Prostate gland (tissue), 2 donors: ENCODE measurements around the gene ARMC3.

ENCODE experiments used
- CTCF ChIP-seq, 4 experiments: fragments of 200-600 bp in 2 of 4; fragments of 450-650 bp in 2 of 4; sonication (generic) in 2 of 4; IDR thresholded peaks; 1 replicate in 3 of 4; 2 replicates in 1 of 4; pipeline ENCODE4 v1.5.1; 2016 to 2019; ENCODE audit warnings: antibody characterized with exemption in 4 of 4, mild to moderate bottlenecking in 2 of 4, moderate library complexity in 2 of 4
- POLR2A ChIP-seq: fragments of 450-650 bp; IDR thresholded peaks from one replicate; pipeline ENCODE4 v1.6.1; 2016; ENCODE audit warnings: antibody characterized with exemption, mild to moderate bottlenecking

GRCh38 chr10:22899775-22900174 lies 28.1 kb upstream of the ARMC3 start:
- TF ChIP-seq CTCF (IDR thresholded peaks at IDR 0.05) (no peak), POLR2A (no peak)
